ENCODE data around the gene SERPINI2. TPM values are rescaled to one million over a fixed set of nuclear protein-coding genes. Genes with fewer than 3 reads are reported as not detected.

Gene SERPINI2
- total RNA-seq, 1 experiment from 2014 or later = 0.22 TPM

- H4K20me1 ChIP-seq (ENCODE audit: control insufficient read depth, insufficient read depth, insufficient read length) = no peaks in the 10 kb centered on the region
- H3K4me1 ChIP-seq (ENCODE audit: insufficient read depth, low read length) = no peaks in the 10 kb centered on the region
- no peaks in the 10 kb centered on the region for H3K9me3 ChIP-seq (ENCODE audit: control insufficient read depth, low read depth, low read length)
- no peak overlapping the region for H3K4ac ChIP-seq (ENCODE audit: low read depth, low read length)
- H4K8ac ChIP-seq (replicated peaks; ENCODE audit: insufficient read length, low read depth, low read length) = no peak overlapping the region
- H3K27ac Mint-ChIP-seq = no peak overlapping the region
- no peak overlapping the region for H3K4me3 Mint-ChIP-seq
- no peaks in the 10 kb centered on the region for H3K9me3 Mint-ChIP-seq
- no peak overlapping the region for H3K23ac ChIP-seq (ENCODE audit: insufficient read length, low read depth, low read length)
- no peaks in the 10 kb centered on the region for H3K23me2 ChIP-seq (ENCODE audit: insufficient read length, low read depth, low read length, poor library complexity, severe bottlenecking)
- no peak overlapping the region for H3K14ac ChIP-seq (ENCODE audit: insufficient read depth, low read length)
- H2BK5ac ChIP-seq (ENCODE audit: insufficient read length, low read length) = no peak overlapping the region
- no peak overlapping the region for H2BK15ac ChIP-seq (ENCODE audit: low read depth, low read length)
- no peak overlapping the region for H3K9ac ChIP-seq (ENCODE audit: extremely low read depth, insufficient read length, low read length)
- no peak overlapping the region for H3K27ac ChIP-seq (ENCODE audit: insufficient read length, low read depth, low read length)
- H2AFZ ChIP-seq (ENCODE audit: low read length) = no peak overlapping the region
- no peaks in the 10 kb centered on the region for H3K27me3 ChIP-seq (ENCODE audit: insufficient read depth, low read length)
- H3K36me3 Mint-ChIP-seq (ENCODE audit: insufficient read depth in 1 of 3, low read depth in 3 of 3) = no peaks in the 10 kb centered on the region
- no peak overlapping the region for H4K5ac ChIP-seq (ENCODE audit: insufficient read length, low read depth, low read length)
- no peaks in the 10 kb centered on the region for H3K79me1 ChIP-seq (ENCODE audit: insufficient read depth, low read depth, low read length, poor library complexity, severe bottlenecking)
- no peaks in the 10 kb centered on the region for H3K4me1 Mint-ChIP-seq
- H4K91ac ChIP-seq (ENCODE audit: insufficient read length, low read depth, low read length) = no peak overlapping the region
- no peak overlapping the region for H3K18ac ChIP-seq (ENCODE audit: insufficient read length, low read depth, low read length)
- no peak overlapping the region for H2BK12ac ChIP-seq (ENCODE audit: insufficient read length, low read depth, low read length)
- no peak overlapping the region for H3K4me2 ChIP-seq (ENCODE audit: insufficient read depth, insufficient read length, low read length)
- H3K79me2 ChIP-seq (ENCODE audit: insufficient read depth, low read length) = no peaks in the 10 kb centered on the region
- no peak overlapping the region for H2BK20ac ChIP-seq (ENCODE audit: low read depth, low read length, poor library complexity, severe bottlenecking)
- TF ChIP-seq CTCF (conservative IDR thresholded peaks at IDR 0.05) = no peak
- no peak overlapping the region for H3T11ph ChIP-seq (ENCODE audit: low read length)
- no peak overlapping the region for H2BK120ac ChIP-seq (ENCODE audit: low read depth, low read length, poor library complexity, severe bottlenecking)
- DNase-seq = no peak
- no peaks in the 10 kb centered on the region for H3K27me3 Mint-ChIP-seq (ENCODE audit: low read depth)
- no peak overlapping the region for H2AK5ac ChIP-seq (ENCODE audit: insufficient read length, low read length)
- WGBS (ENCODE audit: extremely low coverage, insufficient read length, low lambda C conversion rate) = no CpG with 5 or more reads among the region's 2 CpGs
- no peak overlapping the region for H3K56ac ChIP-seq (ENCODE audit: insufficient read length, low read depth, low read length)
These were observed 6.9 kb upstream of the SERPINI2 start for GRCh38 chr3:167480748-167481147.
